Right cardiac atrium (tissue), 5 donors: Measurements from ENCODE around the gene UPB1. TPM values are rescaled to one million over a fixed set of nuclear protein-coding genes. Genes with fewer than 3 reads are reported as not detected.
A peak's percentile ranks its signal among the peaks of the same experiment; 100 is the strongest.

ENCODE experiments used
- ATAC-seq, 2 donors: fragments of 200-7000 bp; cut with Tn5 transposase; one replicate each; pipeline versions ENCODE4 v1.8.0 to v1.9.1; 2020; ENCODE audit warnings: moderate library complexity in 2 of 2, mild to moderate bottlenecking in 1 of 2
- DNase-seq, 3 donors: peaks; one replicate each; pipeline ENCODE4 v3.0.0-alpha.2; 2020
- H3K27ac ChIP-seq: one replicate; pipeline ENCODE4 v1.5.1; 2013; ENCODE audit warnings: mild to moderate bottlenecking, low read length, control low read depth, moderate library complexity
- H3K27me3 ChIP-seq: one replicate; pipeline ENCODE4 v1.6.1; 2013; ENCODE audit not compliant: control insufficient read depth, insufficient read depth
- H3K4me1 ChIP-seq: one replicate; pipeline ENCODE4 v1.6.1; 2013; ENCODE audit warnings: low read length; ENCODE audit not compliant: control insufficient read depth, insufficient read depth
- H3K4me3 ChIP-seq: one replicate; pipeline ENCODE4 v1.5.1; 2013; ENCODE audit warnings: low read length, control low read depth
- H3K9me3 ChIP-seq: one replicate; pipeline ENCODE4 v1.6.1; 2013; ENCODE audit warnings: low read length; ENCODE audit not compliant: control insufficient read depth
- WGBS: extraction: QIAGEN DNeasy Blood & Tissue Kit; methylation state at CpG from one replicate; pipeline ENCODE4 v1.1.7; 2013; 5-methylcytosine and 5-hydroxymethylcytosine counted together
- intact Hi-C, 4 donors: fragments of 100-400 bp; cut with DNase I; formaldehyde crosslinking; loops; one replicate each; pipeline versions ENCODE4 v1.11.0 to v1.14.0; 2022 to 2023
- polyA plus RNA-seq: library from polyadenylated mRNA; stranded (reverse); fragments of 200-250 nt; gene quantifications from one replicate; pipeline ENCODE4 v1.2.3, GENCODE V29; 2013
- total RNA-seq, 4 donors: library from RNA; stranded (reverse); fragmentation: NEBNext Ultra II Directional; extraction: Animal tissue kit (Norgen Biotek cat#: 25700); gene quantifications; one replicate each; pipeline ENCODE4 v1.2.1, GENCODE V29; 2021
- donor health status: healthy with polysubstance abuse.
- donor health status: DM: no; HTN: yes; CAD: no.
- donor health status: DM: no; HTN: no; CAD: no.
- donor health status: DM: no; HTN: yes; CAD: no; lungs with severe emphysema.
- donor health status: DM: yes; HTN: yes; CAD: no.

The UPB1 gene
- total and polyA plus RNA-seq, 5 donors = 1.8 to 6.6 (median 2.8) TPM

GRCh38 chr22:24496661-24497060, 1.5 kb downstream of the UPB1 start:
- no peak for ATAC-seq
- H3K27ac ChIP-seq = no peak overlapping the region
- 75% methylated on average over 2 of the region's 2 CpGs for WGBS

GRCh38 chr22:24497841-24498258, 2.7 kb downstream of the UPB1 start:
- WGBS = 83% methylated on average over 2 of the region's 2 CpGs
- no peak for ATAC-seq
- DNase-seq = no peak
- Histone ChIP-seq H3K9me3 (no peaks in the 10 kb centered on the region), H3K4me1 (no peaks in the 10 kb centered on the region), H3K27ac (no peak overlapping the region), H3K27me3 (no peaks in the 10 kb centered on the region), H3K4me3 (no peak overlapping the region)
- intact Hi-C loops = no loop called here

More at GRCh38 chr22:24496661-24497060, 1.5 kb downstream of the UPB1 start:
- Histone ChIP-seq H3K27me3 (no peaks in the 10 kb centered on the region), H3K4me3 (no peak overlapping the region), H3K9me3 (no peaks in the 10 kb centered on the region), H3K4me1 (no peaks in the 10 kb centered on the region)
- DNase-seq = no peak
- intact Hi-C loops = no loop called here

- no peaks in the 10 kb centered on the region for H3K4me1 ChIP-seq
- ATAC-seq = no peak
- WGBS = 87% methylated on average over 11 of the region's 11 CpGs
- H3K9me3 ChIP-seq = no peaks in the 10 kb centered on the region
- no peak overlapping the region for H3K4me3 ChIP-seq
- DNase-seq = no peak
- no peaks in the 10 kb centered on the region for H3K27me3 ChIP-seq
- intact Hi-C loops = no loop called here
- no peak overlapping the region for H3K27ac ChIP-seq
Observed at GRCh38 chr22:24498824-24499223, 3.7 kb downstream of the UPB1 start.

GRCh38 chr22:24499706-24500276, 4.7 kb downstream of the UPB1 start:
- H3K27me3 ChIP-seq = no peaks in the 10 kb centered on the region
- H3K4me3 ChIP-seq = no peak overlapping the region
- no peaks in the 10 kb centered on the region for H3K9me3 ChIP-seq
- peak overlapping the region; percentile 9 for H3K27ac ChIP-seq
- intact Hi-C loops = loop anchor here in 1 of 4 donors (5.0 kb wide), 1 partner anchor 77 kb away; no protein-coding TSS in a partner anchor
- ATAC-seq = no peak
- DNase-seq = no peak
- H3K4me1 ChIP-seq = no peaks in the 10 kb centered on the region
- WGBS = 88% methylated on average over 10 of the region's 10 CpGs

- DNase-seq (no peak), ATAC-seq (peak; percentile 42 to 59)
- intact Hi-C loops = loop anchor here in 1 of 4 donors (5.0 kb wide), 1 partner anchor 78 kb away; no protein-coding TSS in a partner anchor
Observed at GRCh38 chr22:24500277-24500820, 5.2 kb downstream of the UPB1 start.

GRCh38 chr22:24501301-24502005, 6.3 kb downstream of the UPB1 start:
- ATAC-seq = peak; percentile 53 to 73
- 43% methylated on average over 8 of the region's 8 CpGs for WGBS
- intact Hi-C loops = loop anchor here in 1 of 4 donors (5.0 kb wide), 1 partner anchor 79 kb away; no protein-coding TSS in a partner anchor
- no peak for DNase-seq
- no peaks in the 10 kb centered on the region for H3K9me3 ChIP-seq
- no peaks in the 10 kb centered on the region for H3K4me1 ChIP-seq
- H3K27ac ChIP-seq = peak overlapping the region; percentile 46
- H3K27me3 ChIP-seq = no peaks in the 10 kb centered on the region
- no peak overlapping the region for H3K4me3 ChIP-seq

More at GRCh38 chr22:24500277-24500820, 5.2 kb downstream of the UPB1 start:
- no peak overlapping the region for H3K4me3 ChIP-seq
- H3K9me3 ChIP-seq = no peaks in the 10 kb centered on the region
- peak overlapping the region; percentile 9 for H3K27ac ChIP-seq
- 73% methylated on average over 16 of the region's 16 CpGs for WGBS
- no peaks in the 10 kb centered on the region for H3K27me3 ChIP-seq
- H3K4me1 ChIP-seq = no peaks in the 10 kb centered on the region

GRCh38 chr22:24502034-24502433, 6.9 kb downstream of the UPB1 start:
- Histone ChIP-seq H3K27ac (no peak overlapping the region), H3K4me3 (no peak overlapping the region), H3K9me3 (no peaks in the 10 kb centered on the region), H3K4me1 (no peaks in the 10 kb centered on the region), H3K27me3 (no peaks in the 10 kb centered on the region)
- DNase-seq = no peak
- ATAC-seq = no peak
- intact Hi-C loops = loop anchor here in 1 of 4 donors (5.0 kb wide), 1 partner anchor 80 kb away; no protein-coding TSS in a partner anchor
- 55% methylated on average over 7 of the region's 7 CpGs for WGBS

GRCh38 chr22:24502541-24502940, 7.4 kb downstream of the UPB1 start:
- 89% methylated on average over 1 of the region's 1 CpG for WGBS
- ATAC-seq = no peak
- no peaks in the 10 kb centered on the region for H3K9me3 ChIP-seq
- H3K4me3 ChIP-seq = no peak overlapping the region
- DNase-seq = no peak
- no peak overlapping the region for H3K27ac ChIP-seq
- H3K4me1 ChIP-seq = no peaks in the 10 kb centered on the region
- intact Hi-C loops = loop anchor here in 1 of 4 donors (5.0 kb wide), 1 partner anchor 80 kb away; no protein-coding TSS in a partner anchor
- H3K27me3 ChIP-seq = no peaks in the 10 kb centered on the region

GRCh38 chr22:24503137-24503842, 8.2 kb downstream of the UPB1 start:
- H3K9me3 ChIP-seq = no peaks in the 10 kb centered on the region
- intact Hi-C loops = loop anchor here in 1 of 4 donors (5.0 kb wide), 1 partner anchor 81 kb away; no protein-coding TSS in a partner anchor
- ATAC-seq = peak; percentile 29 to 72

GRCh38 chr22:24503843-24504338, 8.8 kb downstream of the UPB1 start:
- H3K4me1 ChIP-seq = no peaks in the 10 kb centered on the region
- no peak overlapping the region for H3K27ac ChIP-seq
- WGBS = 85% methylated on average over 5 of the region's 5 CpGs
- no peak overlapping the region for H3K4me3 ChIP-seq
- DNase-seq = no peak
- no peaks in the 10 kb centered on the region for H3K27me3 ChIP-seq
- no peaks in the 10 kb centered on the region for H3K9me3 ChIP-seq
- no peak for ATAC-seq
- intact Hi-C loops = loop anchor here in 1 of 4 donors (5.0 kb wide), 1 partner anchor 82 kb away; no protein-coding TSS in a partner anchor

More at GRCh38 chr22:24503137-24503842, 8.2 kb downstream of the UPB1 start:
- H3K27ac ChIP-seq = no peak overlapping the region
- DNase-seq = peak; percentile 56 to 88 (median 76)
- 73% methylated on average over 7 of the region's 7 CpGs for WGBS
- no peaks in the 10 kb centered on the region for H3K4me1 ChIP-seq
- no peak overlapping the region for H3K4me3 ChIP-seq
- no peaks in the 10 kb centered on the region for H3K27me3 ChIP-seq
